Measurements from ENCODE around the gene ABHD3.
"Not testable (repeated sequence)": the region's sequence is repeated elsewhere in the genome, so short reads cannot be mapped to it uniquely, and the experiment has no call there.

ABHD3 gene

GRCh38 chr18:21703241-21703820 is 1.2 kb downstream of the ABHD3 start:
- DNase-seq = no peak

GRCh38 chr18:21702602-21703001 is 2.0 kb downstream of the ABHD3 start:
- DNase-seq = no peak

DNA sequence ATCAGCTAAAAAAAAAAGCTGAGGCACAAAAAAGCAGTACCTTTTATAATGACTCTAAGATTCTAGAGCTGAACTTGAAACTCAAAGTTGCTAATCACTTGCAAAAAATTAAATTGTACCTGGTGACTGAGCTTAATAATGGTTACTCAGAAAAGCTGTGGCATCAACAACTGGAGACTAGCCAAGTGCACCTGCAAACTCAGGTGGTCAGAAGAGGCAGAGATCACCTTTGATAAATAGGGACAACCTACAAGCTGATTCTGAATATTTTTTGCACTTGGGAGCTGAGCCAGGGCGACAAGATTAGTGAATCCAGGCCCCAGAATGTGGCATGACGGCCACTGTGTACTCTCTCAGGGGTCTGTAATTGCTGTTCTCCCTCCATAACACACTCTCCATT is 3.0 kb downstream of the ABHD3 start:
- DNase-seq = no peak

DNA sequence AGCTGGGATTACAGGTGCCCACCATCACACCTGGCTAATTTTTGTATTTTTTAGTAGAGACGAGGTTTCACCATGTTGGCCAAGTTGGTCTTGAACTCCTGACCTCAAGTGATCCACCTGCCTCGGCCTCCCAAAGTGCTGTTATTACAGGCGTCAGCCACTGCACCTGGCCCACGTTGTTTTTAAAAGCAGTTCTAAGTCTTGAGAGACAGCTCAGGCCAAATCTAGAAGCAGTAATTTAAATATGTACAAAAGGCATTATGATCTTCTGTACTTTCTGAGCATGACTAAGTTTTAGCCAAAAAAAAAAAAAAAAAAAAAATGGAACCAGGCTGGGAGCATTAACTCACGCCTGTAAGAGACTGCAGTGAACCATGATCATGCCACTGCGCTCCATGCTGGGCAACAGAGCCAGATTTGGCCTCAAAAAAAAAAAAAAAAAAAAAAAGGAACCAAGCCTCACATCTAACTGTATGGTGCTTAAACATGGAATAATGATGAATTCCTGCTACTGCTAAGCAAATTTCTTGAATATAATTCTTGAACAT is 4.0 kb downstream of the ABHD3 start:
- DNase-seq = no peak

- no peak for DNase-seq
Observed at GRCh38 chr18:21693322-21693721, 11.3 kb downstream of the ABHD3 start.

GRCh38 chr18:21689736-21690135 is 14.8 kb downstream of the ABHD3 start:
- DNase-seq = no peak

DNA sequence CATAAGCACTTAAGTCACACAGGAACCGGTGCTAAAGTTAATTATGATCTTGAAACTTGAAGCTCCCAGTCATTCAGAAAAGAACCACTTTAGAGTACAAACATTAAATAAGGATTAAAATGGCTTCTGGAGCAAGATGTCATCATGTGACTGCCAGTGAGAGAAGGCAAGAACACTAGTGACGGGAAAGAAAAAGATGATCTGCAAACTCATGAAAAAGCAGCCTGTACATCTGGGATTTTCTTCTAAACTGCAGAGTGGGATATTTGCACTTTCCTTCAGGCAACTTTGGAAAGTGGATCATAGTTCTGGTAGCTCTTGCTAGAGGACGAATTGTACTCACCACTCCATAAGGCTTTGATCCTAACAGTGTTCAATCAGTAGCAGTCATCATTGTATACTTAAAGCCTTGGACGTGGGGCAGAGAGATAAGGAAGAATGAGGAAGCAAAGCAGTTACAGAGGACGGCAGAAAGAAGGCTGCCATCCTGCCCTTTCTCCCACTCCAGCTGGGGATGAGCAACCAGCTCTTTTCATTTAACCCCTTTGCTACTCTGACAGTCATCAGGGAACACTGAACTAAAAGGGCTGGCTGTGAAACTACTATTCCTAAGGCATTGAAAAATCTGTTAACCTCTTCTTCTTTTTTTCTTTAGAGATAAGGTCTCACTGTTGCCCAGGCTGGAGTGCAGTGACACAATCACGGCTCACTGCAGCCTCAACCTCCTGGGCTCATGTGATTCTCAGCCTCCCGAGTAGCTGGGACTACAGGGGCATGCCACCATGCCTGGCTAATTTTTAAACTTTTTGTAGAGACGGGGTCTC is 18.1 kb downstream of the ABHD3 start:
- no peak for DNase-seq

GRCh38 chr18:21685556-21685981 is 19.0 kb downstream of the ABHD3 start:
- DNase-seq = not testable (repeated sequence)

- no peak for DNase-seq
Observed at GRCh38 chr18:21684731-21685130, 19.8 kb downstream of the ABHD3 start.

DNA sequence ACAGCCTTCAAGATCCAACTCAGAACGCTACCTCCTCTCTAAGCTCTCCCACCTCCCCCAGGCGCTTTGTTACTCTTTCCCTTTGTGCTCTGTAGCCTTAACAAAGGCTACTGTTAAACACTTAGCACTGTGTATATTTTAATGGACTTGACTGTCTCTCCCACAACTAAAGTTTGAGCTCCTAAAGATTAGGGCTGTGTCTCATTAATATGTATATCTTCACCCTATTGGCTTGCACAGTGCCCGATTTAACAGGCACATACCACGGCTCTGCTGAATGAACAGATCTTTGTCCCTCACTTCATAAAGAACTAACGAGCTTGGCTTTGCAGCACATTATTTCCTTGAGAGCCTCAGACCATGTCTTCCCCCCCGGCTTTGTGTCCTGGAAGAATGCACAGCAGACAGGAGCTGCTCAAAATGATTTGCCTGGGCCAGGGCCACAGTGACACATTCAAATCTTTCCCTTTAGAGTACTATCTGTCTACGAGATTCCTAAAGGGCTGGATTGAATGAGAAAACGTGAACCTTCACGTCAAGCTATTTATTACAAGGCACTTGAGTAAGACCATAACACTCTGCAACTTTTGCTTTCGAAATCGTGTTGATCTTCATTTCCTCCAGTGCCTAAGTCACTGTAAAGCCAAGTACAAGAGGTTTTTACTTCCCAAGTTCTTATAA is 22.1 kb downstream of the ABHD3 start:
- DNase-seq = peak; percentile 54

DNA sequence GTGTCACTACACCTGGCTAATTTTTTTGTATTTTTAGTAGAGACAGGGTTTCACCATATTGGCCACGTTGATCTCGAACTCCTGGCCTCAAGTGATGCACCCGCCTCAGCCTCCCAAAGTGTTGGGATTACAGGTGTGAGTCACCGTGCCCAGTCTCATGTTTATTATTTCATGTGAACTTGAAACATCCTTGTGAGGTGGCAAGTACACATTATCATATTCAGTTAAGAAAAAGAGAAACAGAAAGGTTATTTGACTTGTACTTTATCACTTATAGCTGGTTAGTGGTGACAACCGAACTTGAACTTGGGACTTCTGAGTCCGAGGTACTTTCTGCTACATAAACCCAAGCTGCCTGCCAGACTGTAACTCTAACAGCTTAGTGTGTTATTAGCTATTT is 24.4 kb downstream of the ABHD3 start:
- no peak for DNase-seq

DNA sequence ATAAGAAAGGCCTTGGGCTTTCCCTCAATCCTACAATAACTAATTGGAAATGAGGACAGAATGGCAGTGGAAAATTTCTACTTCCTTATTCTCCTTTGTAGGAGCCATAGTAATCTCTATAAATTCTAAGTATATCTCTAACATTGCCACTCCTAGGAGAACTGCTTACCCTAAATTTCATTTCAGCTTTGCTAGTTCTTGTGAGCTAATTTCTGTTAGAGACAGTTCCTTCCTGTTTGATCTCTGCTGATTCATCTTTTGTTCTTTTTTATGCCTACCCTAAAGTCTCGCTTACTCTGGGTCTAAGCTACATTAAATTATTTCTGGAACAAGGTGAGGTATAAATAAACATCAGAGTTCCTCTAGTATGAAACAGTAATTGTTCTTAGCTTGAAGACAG is 25.7 kb downstream of the ABHD3 start:
- DNase-seq = no peak

GRCh38 chr18:21675354-21675753 is 29.2 kb downstream of the ABHD3 start:
- DNase-seq = not testable (repeated sequence)

DNA sequence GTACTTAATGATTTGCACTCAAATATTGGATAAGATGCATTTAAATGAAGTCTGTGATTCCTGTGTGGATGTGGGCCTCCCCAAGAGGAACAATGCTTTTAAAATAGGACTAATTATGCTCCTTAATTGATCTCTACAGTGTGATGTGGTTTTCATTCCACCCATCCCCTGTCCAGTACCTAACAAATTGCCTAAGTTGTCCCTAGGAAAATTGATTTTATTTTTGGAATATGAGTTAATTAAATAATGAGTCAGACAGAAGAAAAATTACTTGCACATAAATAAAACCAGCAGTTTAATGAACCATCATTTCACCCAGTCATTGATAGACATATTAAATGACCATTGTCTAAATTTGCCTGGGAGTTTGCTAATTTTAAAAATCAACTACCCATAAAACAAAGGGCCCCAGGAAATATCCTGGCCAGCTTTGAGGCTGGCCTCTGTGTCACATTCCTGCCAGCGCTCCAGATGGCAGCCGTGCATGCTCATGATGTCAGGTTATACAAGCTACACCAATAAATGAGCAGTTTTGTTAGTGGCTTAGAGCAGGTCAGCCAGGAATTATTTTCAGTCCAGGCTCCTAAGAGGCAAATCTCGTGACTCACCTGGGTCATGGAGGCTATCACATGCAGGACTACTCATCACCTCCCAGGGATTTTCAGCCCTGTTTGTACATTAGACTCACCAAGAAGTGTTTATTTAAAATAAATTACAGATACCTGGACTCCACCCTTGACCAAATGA is 31.9 kb downstream of the ABHD3 start:
- DNase-seq = no peak

GRCh38 chr18:21669736-21670285 is 34.8 kb downstream of the ABHD3 start:
- DNase-seq = no peak

DNA sequence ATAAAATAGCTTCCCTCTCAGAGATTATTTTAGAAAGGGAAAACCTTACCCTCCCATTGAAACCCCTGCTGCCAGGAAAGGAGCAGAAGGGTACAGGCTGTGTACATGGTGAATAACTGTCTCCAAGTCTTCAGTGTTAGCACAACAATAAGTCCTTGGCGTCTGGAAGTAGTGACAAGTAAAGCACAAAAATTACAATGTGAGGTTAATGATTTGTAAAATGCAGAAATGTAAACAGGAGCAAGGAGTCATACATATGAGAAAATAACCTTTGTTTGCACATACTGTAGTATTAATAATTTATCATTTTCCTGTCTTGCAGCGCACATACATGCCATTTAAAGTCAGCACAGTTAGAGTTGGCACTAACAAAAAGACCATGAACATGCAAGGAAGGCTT is 40.5 kb downstream of the ABHD3 start:
- DNase-seq = no peak

DNA sequence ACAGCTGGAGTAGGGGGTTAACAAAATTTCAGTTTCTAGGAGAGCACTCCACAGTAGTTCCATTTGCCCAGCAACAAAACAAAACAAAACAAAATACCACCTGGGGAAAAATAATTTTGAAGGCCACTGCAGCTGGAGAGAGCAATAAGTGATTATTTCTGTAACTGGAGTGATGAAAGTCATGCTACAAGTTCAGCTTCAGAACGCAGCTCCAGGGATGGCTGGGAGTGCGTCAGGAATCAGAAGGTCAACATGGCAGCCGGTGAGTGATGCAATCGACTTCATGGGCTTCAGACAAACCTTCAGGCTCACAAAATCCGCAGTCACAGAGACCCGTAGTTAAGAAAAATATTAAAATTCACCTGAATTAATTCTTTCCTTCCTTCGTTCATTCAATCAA is 41.0 kb downstream of the ABHD3 start:
- DNase-seq = no peak

- no peak for DNase-seq
Observed at GRCh38 chr18:21662581-21662980, 42.0 kb downstream of the ABHD3 start.

DNA sequence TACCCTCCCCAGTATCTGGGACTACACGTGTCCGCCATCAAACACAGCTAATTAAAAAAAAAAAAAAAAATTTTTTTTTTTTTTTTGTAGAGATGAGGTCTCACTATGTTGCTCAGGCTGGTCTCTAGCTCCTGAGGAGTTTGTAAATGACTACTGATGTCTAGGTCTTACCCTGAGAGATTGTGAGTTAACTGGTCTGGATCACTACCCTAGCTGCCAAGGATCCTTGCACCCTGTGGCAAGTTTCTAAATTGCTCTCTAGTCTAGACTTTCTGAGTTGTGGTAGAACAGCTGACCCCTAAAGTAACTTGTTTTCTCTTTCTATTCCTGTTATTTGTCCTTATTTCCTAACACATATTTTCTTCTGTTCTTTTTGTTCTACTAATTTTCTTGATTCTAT is 44.5 kb downstream of the ABHD3 start:
- no peak for DNase-seq

DNA sequence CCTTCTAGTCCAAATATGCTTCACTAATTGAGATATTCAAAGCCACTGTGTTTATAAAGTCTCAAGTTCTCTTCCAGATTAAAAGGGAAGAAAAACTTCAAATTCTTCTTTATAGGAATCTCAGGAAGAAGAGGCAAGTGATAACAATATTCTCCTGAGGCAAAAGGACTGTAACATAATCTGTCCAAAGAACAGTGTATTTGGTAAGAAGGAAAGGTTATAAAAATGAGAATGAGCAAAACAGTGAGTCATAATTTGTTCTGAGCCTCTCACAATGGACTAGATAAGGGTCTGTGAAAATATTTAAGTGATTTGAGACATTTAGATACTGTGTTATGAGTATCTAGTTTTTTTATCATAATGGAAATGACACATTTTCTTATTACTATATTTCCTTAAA is 48.2 kb downstream of the ABHD3 start:
- no peak for DNase-seq

DNA sequence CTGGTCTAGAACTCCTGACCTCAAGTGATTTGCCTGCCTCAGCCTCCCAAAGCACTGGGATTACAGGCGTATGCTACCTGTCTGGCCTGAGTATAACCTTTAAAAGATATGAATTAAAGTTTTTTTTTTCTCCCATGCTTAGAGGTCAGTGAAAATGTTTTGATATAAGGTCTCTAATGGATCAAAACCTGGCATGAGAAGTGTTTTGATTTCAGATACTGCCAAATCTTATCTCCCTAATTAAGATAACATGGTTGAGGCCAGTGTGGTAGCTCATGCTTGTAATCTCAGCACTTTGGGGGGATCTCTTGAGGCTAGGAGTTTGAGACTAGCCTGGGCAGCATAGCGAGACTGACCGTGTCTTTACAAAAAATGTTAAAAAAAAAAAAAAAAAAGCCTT is 51.2 kb downstream of the ABHD3 start:
- no peak for DNase-seq

GRCh38 chr18:21652073-21652472 is 52.5 kb downstream of the ABHD3 start:
- DNase-seq = no peak

GRCh38 chr18:21650311-21650710 is 54.3 kb downstream of the ABHD3 start:
- no peak for DNase-seq

Data from fibroblast of skin of abdomen (primary cell).